HepG2 (cell line): ENCODE data around the gene CNR2. TPM values are rescaled to one million over a fixed set of nuclear protein-coding genes. Genes with fewer than 3 reads are reported as not detected.
A peak's percentile ranks its signal among the peaks of the same experiment; 100 is the strongest.

ENCODE experiments used
- ARNT2 ChIP-seq: sonication (generic); formaldehyde crosslinking; IDR thresholded peaks from 2 replicates; pipeline ENCODE4 v1.8.0; 2022; ENCODE audit warnings: mild to moderate bottlenecking, low read depth, missing genetic modification reagents, moderate library complexity
- DNMT3B ChIP-seq: conservative IDR thresholded peaks from 2 replicates; pipeline ENCODE4 v1.6.1; 2016; ENCODE audit warnings: missing biosample characterization, control low read depth
- ETV5 ChIP-seq: IDR thresholded peaks from 2 replicates; pipeline ENCODE4 v1.6.1; 2018; ENCODE audit warnings: missing biosample characterization, missing genetic modification reagents, inconsistent platforms, borderline replicate concordance
- ETV6 ChIP-seq: sonication (generic); formaldehyde crosslinking; conservative IDR thresholded peaks from 2 replicates; pipeline ENCODE4 v1.4.0; 2020; ENCODE audit warnings: missing genetic modification reagents
- HBP1 ChIP-seq: IDR thresholded peaks from 2 replicates; pipeline ENCODE4 v1.6.1; 2016; ENCODE audit warnings: low read depth, control low read depth
- JUND ChIP-seq: sonication (generic); formaldehyde crosslinking; IDR thresholded peaks from 2 replicates; pipeline ENCODE4 v1.8.0; 2022; ENCODE audit warnings: mild to moderate bottlenecking, missing genetic modification reagents
- KLF15 ChIP-seq: sonication (generic); formaldehyde crosslinking; IDR thresholded peaks from 2 replicates; pipeline ENCODE4 v1.8.1; 2023; ENCODE audit warnings: borderline replicate concordance, mild to moderate bottlenecking, inconsistent platforms, missing genetic modification reagents, mixed read lengths
- MED1 ChIP-seq: sonication (generic); formaldehyde crosslinking; IDR thresholded peaks from 2 replicates; pipeline ENCODE4 v1.4.0; 2020; ENCODE audit warnings: missing genetic modification reagents
- MTF2 ChIP-seq: sonication (generic); formaldehyde crosslinking; IDR thresholded peaks from 2 replicates; pipeline ENCODE4 v1.5.0; 2020; ENCODE audit warnings: missing genetic modification reagents, borderline replicate concordance
- POLR2AphosphoS2 ChIP-seq: IDR thresholded peaks from 2 replicates; pipeline ENCODE4 v1.6.1; 2011; ENCODE audit warnings: low read depth, low read length, improper control_type of control experiment
- SMARCE1 ChIP-seq: fragments of 450-650 bp; IDR thresholded peaks from 2 replicates; pipeline ENCODE4 v1.6.1; 2017; ENCODE audit warnings: borderline replicate concordance
- ZBTB3 ChIP-seq: sonication (generic); formaldehyde crosslinking; IDR thresholded peaks from 2 replicates; pipeline ENCODE4 v1.4.0; 2020; ENCODE audit warnings: low read depth, mild to moderate bottlenecking, moderate library complexity, missing genetic modification reagents, borderline replicate concordance
- ZBTB8A ChIP-seq: sonication (generic); formaldehyde crosslinking; IDR thresholded peaks from 2 replicates; pipeline ENCODE4 v1.4.0; 2020; ENCODE audit warnings: mild to moderate bottlenecking, low read depth, missing genetic modification reagents, borderline replicate concordance
- ZNF282 ChIP-seq: fragments of 450-650 bp; IDR thresholded peaks from 2 replicates; pipeline ENCODE4 v1.6.1; 2018; ENCODE audit not compliant: partially characterized antibody
- ZNF337 ChIP-seq: sonication (generic); formaldehyde crosslinking; IDR thresholded peaks from 2 replicates; pipeline ENCODE4 v1.5.1; 2020; ENCODE audit warnings: missing genetic modification reagents, low read depth, mild to moderate bottlenecking, borderline replicate concordance
- ZNF790 ChIP-seq: sonication (generic); formaldehyde crosslinking; IDR thresholded peaks from 2 replicates; pipeline ENCODE4 v1.8.0; 2022; ENCODE audit warnings: missing genetic modification reagents, mild to moderate bottlenecking, borderline replicate concordance
- polyA plus RNA-seq, 8 experiments: library from polyadenylated mRNA; depleted of rRNA in 3 of 8; stranded (reverse) in 7 of 8; unstranded in 1 of 8; fragments of >200 nt; fragmentation: Illumina TruSeq in 4 of 8; extraction: Trizol in 4 of 8; gene quantifications; 2 replicates each; pipeline versions ENCODE4 v1.2.1 to v1.2.3, GENCODE V29; 2011 to 2016; ENCODE audit warnings: low read depth in 4 of 8, missing spikeins in 1 of 8, mixed read lengths in 1 of 8; ENCODE audit not compliant: insufficient read depth in 1 of 8
- total RNA-seq, 5 experiments: library from RNA; depleted of rRNA; stranded (reverse); fragments of >200 nt; fragmentation: Illumina TruSeq; extraction: Trizol; gene quantifications; 2 replicates each; pipeline ENCODE4 v1.2.3, GENCODE V29; 2016; ENCODE audit warnings: low read depth in 1 of 5
- TF ChIP-seq, protein P1 (sequence below): sonication (generic); formaldehyde crosslinking; IDR thresholded peaks from 2 replicates; pipeline ENCODE4 v1.4.0; 2020; ENCODE audit warnings: missing genetic modification reagents
- TF ChIP-seq, protein P2 (sequence below): sonication (generic); formaldehyde crosslinking; IDR thresholded peaks from 2 replicates; pipeline ENCODE4 v1.5.0; 2020; ENCODE audit warnings: mild to moderate bottlenecking, missing genetic modification reagents, moderate library complexity
- TF ChIP-seq, protein P3 (sequence below): sonication (generic); formaldehyde crosslinking; IDR thresholded peaks from 2 replicates; pipeline ENCODE4 v1.4.0; 2020; ENCODE audit warnings: missing genetic modification reagents
- TF ChIP-seq, protein P4 (sequence below): sonication (generic); formaldehyde crosslinking; IDR thresholded peaks from 2 replicates; pipeline ENCODE4 v1.4.0; 2020; ENCODE audit warnings: missing genetic modification reagents, borderline replicate concordance

CNR2 gene
- total and polyA plus RNA-seq, 2 of the 13 experiments (the other 11 are each of a cell fraction or from before 2014, with no cell fraction given): not detected

DNA sequence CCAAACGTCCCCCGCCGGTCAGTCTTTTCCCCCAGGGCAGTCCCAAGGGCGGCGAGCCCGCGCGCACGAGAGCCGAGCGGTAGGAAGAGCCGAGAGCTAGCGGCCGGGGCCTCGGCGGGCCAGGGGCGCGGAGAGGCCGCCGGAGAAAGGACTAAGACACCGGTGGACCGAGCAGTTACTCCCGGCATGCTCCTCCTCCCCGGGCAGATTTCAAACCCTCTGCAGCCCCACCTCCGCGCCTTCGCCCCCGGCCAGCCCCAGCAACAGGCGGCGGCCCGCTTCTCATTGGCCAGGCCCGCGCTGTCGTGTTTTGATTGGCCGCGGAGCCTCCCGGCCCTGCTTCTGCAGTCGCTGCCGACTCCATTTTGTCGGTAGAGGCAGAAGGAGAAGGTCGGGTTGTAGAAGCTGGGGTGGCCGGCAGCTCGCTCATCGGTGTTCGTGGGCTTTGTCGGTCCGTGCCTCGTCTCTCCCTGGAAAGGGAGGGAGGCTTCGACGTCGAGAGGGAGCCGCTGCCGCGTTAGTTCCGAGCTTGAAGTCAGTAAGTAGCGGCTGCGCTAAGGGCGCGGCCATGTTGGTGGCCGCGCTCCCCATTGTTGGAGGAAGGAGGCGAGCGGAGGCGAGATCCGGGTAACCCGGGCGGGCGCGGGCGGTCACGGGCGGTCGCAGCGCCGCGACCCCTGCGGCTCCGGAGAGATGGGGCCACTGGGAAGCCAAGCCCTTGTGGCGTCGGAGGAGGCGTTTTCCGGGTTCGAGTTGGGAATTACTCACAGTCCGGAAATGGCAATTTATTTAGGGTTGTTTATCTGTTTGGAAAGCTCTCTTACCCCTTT lies 46.5 kb upstream of the CNR2 start, which contains the start of gene PNRC2 (continued):
- TF ChIP-seq ETV5 (CRISPR knock-in tag): peak; percentile 51
- no peak; the same call in 1 of the 2 replicates for TF ChIP-seq DNMT3B (CRISPR knock-in tag)
- no peak; the same call in 1 of the 2 replicates for TF ChIP-seq ZBTB3
- TF ChIP-seq ETV6 (CRISPR knock-in tag): peak; percentile 92
- TF ChIP-seq ARNT2 (CRISPR knock-in tag): peak; percentile 57
- TF ChIP-seq ZNF282: no peak
- no peak for TF ChIP-seq JUND
- TF ChIP-seq, protein P1, sequence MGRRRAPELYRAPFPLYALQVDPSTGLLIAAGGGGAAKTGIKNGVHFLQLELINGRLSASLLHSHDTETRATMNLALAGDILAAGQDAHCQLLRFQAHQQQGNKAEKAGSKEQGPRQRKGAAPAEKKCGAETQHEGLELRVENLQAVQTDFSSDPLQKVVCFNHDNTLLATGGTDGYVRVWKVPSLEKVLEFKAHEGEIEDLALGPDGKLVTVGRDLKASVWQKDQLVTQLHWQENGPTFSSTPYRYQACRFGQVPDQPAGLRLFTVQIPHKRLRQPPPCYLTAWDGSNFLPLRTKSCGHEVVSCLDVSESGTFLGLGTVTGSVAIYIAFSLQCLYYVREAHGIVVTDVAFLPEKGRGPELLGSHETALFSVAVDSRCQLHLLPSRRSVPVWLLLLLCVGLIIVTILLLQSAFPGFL (CRISPR knock-in tag): no peak
- TF ChIP-seq, protein P2, sequence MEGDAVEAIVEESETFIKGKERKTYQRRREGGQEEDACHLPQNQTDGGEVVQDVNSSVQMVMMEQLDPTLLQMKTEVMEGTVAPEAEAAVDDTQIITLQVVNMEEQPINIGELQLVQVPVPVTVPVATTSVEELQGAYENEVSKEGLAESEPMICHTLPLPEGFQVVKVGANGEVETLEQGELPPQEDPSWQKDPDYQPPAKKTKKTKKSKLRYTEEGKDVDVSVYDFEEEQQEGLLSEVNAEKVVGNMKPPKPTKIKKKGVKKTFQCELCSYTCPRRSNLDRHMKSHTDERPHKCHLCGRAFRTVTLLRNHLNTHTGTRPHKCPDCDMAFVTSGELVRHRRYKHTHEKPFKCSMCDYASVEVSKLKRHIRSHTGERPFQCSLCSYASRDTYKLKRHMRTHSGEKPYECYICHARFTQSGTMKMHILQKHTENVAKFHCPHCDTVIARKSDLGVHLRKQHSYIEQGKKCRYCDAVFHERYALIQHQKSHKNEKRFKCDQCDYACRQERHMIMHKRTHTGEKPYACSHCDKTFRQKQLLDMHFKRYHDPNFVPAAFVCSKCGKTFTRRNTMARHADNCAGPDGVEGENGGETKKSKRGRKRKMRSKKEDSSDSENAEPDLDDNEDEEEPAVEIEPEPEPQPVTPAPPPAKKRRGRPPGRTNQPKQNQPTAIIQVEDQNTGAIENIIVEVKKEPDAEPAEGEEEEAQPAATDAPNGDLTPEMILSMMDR (CRISPR knock-in tag): no peak
- TF ChIP-seq, protein P3, sequence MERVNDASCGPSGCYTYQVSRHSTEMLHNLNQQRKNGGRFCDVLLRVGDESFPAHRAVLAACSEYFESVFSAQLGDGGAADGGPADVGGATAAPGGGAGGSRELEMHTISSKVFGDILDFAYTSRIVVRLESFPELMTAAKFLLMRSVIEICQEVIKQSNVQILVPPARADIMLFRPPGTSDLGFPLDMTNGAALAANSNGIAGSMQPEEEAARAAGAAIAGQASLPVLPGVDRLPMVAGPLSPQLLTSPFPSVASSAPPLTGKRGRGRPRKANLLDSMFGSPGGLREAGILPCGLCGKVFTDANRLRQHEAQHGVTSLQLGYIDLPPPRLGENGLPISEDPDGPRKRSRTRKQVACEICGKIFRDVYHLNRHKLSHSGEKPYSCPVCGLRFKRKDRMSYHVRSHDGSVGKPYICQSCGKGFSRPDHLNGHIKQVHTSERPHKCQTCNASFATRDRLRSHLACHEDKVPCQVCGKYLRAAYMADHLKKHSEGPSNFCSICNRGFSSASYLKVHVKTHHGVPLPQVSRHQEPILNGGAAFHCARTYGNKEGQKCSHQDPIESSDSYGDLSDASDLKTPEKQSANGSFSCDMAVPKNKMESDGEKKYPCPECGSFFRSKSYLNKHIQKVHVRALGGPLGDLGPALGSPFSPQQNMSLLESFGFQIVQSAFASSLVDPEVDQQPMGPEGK (CRISPR knock-in tag): peak; percentile 75
- TF ChIP-seq ZNF790 (CRISPR knock-in tag): peak; percentile 84; the same call in 1 of the 2 replicates
- TF ChIP-seq SMARCE1: no peak
- no peak; the same call in 1 of the 2 replicates for TF ChIP-seq ZBTB8A (CRISPR knock-in tag)
- TF ChIP-seq MTF2 (CRISPR knock-in tag): no peak
- no peak; the same call in 1 of the 2 replicates for TF ChIP-seq HBP1 (CRISPR knock-in tag)
- peak; percentile 89 for TF ChIP-seq MED1 (CRISPR knock-in tag)
- TF ChIP-seq, protein P4, sequence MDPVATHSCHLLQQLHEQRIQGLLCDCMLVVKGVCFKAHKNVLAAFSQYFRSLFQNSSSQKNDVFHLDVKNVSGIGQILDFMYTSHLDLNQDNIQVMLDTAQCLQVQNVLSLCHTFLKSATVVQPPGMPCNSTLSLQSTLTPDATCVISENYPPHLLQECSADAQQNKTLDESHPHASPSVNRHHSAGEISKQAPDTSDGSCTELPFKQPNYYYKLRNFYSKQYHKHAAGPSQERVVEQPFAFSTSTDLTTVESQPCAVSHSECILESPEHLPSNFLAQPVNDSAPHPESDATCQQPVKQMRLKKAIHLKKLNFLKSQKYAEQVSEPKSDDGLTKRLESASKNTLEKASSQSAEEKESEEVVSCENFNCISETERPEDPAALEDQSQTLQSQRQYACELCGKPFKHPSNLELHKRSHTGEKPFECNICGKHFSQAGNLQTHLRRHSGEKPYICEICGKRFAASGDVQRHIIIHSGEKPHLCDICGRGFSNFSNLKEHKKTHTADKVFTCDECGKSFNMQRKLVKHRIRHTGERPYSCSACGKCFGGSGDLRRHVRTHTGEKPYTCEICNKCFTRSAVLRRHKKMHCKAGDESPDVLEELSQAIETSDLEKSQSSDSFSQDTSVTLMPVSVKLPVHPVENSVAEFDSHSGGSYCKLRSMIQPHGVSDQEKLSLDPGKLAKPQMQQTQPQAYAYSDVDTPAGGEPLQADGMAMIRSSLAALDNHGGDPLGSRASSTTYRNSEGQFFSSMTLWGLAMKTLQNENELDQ (CRISPR knock-in tag): no peak
- TF ChIP-seq POLR2AphosphoS2: 0 out of 2 replicates have a peak, but pooled peaks have one; percentile 75
- 0 out of 2 replicates have a peak, but pooled peaks have one; percentile 32 for TF ChIP-seq KLF15 (CRISPR knock-in tag)
- no peak for TF ChIP-seq ZNF337
